GM19035 (cell line): ENCODE data around the gene SYN1.
"Not testable (repeated sequence)": the region's sequence is repeated elsewhere in the genome, so short reads cannot be mapped to it uniquely, and the experiment has no call there.

Experiments used
- ATAC-seq: cut with Tn5 transposase; IDR thresholded peaks from one replicate; pipeline ENCODE4 v1.9.1; 2021; ENCODE audit not compliant: unreplicated experiment

The SYN1 gene

GRCh38 chrX:47619486-47620302 is at the start of gene SYN1:
Gene SYN1 (minus strand): TSS chrX:47619857. CDS start chrX:47619728, 129 bp downstream.
- ATAC-seq: peak; percentile 90

GRCh38 chrX:47665797-47666196 is 46.1 kb upstream of the SYN1 start:
- ATAC-seq: not testable (repeated sequence)

DNA sequence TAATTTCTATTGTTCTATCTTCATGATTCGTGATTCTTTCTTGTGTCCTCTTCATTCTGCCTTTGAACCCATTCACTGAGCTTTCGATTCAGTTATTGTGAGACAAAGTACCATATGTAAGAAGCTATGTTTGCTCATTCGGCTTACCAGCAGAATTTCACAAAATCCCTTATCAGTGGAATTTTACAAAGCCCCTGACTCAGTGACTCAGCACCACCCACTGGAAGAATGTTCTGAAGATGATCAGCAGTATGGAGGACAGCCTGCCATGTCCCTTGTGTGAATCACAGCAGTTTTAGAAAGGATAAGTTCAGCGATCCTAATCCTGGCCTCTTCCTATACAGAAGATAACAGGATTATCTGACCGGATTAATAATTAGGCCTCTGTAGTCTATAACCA is 45.1 kb upstream of the SYN1 start:
- ATAC-seq: no peak

DNA sequence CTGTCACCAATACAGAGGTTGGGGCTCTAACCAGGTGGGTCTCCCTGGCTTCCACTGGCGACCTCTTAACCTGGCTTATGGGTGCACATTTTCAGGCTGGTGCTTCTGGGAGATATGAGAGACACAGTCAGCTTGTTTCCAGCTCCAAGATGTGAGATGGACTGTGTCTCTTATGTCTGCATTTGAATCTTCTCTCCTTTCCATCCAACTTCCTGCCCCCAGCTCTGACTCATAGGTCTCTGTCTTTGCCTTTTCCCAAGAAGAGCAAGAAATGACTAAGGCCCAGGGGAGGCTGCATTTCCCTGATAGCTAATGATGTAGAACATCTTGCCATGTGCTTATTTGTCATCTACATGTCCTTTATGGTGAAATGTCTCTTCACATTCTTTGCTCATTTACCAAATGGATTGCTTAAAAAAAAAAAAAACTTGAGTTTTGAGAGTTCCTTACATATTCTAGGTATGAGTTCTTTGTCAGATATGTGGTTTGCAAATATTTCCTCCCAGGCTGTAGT is 42.5 kb upstream of the SYN1 start:
- ATAC-seq: no peak

GRCh38 chrX:47661539-47661938 is 41.9 kb upstream of the SYN1 start:
- no peak for ATAC-seq

DNA sequence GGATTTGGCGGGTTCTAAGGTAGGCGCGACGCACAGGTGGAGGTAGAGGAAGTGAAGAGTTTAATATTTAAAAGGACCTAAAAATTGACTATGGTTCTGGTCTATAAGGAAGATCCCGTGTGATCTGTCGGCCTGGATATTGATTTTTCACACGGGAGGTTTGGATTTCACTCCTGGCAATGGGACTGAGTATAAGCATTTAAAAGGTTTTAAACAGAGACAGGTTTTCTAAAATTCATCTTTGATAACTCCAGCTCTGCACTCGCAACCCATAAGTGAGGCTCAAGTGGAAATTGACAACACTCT is 39.7 kb upstream of the SYN1 start:
- no peak for ATAC-seq

DNA sequence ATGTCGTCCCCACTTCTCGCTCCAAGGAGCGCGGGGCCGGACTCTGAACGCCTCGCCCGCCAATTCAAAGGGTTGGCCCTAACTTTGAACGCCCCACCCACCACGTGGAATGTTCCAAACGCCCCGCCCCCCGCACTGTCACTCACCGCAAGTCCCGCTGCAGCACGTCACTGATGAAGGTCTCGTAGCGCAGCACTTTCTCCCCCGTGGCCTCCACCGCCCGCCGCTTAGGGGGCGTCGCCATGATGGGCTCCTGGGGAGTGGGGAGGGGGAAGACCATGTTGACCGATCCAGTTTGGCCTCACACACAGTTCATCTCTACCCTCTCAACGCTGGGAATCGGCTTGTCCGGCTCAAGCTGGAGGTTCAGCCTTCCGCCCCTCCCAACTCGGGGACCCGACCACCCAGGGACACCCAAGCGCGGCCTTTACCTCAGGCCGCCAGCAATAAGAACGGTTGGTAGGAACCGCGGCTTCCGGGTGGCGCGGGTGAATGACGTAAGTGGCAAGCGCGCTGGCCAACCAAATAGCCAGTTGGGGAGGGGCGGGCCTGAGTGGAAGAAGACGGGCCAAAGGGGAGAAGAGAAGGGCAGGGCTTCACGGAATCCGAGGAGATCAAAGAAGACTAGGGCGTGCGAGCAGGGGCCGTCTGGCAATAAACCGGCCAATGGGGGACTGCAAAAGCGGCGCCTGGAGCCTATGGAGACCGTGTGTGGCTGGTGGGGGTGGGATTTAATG is 39.2 kb upstream of the SYN1 start, which contains the start of gene UXT:
Gene UXT, minus strand, starts transcription at position 497 of the 737 bp plus-strand sequence. Its CDS starts 253 bp downstream, at position 244.
- ATAC-seq: peak; percentile 81

DNA sequence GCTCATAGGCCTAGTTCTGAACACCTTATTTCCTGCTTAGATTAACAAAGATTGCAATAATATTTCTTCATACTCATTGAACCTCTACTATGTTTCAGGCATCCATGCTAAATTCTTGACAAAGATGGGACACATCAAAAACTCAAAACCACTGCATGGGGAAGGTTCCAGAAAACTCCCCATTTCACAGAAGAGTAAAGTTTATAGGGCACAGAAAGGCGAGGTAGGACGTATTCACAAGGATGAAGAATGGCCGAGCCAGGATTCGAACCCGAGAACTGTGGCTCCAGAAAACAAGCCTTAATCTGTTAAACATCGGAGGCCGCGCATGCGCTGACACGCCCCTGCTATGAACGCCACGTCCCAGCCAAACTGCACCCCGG is 38.6 kb upstream of the SYN1 start:
- ATAC-seq: no peak

DNA sequence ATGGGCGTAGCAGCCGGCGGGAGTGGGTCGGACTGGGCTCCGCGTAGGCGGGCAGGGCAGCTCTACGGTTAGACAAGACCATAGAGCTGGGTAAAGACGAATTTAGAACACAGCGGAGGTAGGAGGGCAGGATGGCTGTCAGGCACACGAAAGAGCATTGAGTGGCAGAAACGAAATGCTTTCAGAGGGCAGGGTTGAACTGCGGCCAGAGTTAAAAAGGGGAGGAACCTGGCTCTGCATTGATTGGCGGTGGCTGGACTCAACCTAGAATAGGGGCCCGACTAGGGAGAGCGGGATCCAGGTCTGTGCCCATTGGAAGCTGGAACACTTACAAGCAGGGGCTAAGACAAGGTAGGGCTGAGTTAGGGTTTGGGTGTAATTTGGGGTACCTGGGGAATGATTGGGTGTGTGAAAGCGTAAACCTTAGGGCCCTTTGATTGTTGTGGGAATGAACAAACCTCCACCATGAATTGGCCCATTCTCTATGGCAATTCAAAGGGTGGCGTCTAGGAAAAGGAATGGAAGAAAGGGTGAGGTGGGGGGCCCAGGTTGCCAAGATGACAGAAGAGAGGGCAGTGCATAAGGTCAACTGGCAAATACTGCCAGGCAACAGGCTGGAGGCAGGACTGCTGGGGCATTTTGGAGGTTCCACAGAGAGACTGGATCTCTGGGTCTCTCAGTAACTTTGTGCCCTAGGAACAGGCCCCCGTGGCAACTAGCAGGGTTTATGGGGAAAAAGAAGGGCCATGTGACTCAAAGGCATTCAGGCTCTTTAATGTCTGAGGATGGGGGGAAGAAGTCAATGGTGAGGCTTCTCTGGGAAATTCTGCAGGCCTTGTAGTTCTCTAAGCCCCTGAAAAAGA is 31.6 kb upstream of the SYN1 start:
- ATAC-seq: no peak

- peak; percentile 90 for ATAC-seq
Observed at GRCh38 chrX:47650164-47651042, 30.7 kb upstream of the SYN1 start, which contains the start of gene ELK1. Gene ELK1 (minus strand): TSS chrX:47650563. CDS start chrX:47641441, 9,122 bp downstream.

GRCh38 chrX:47649781-47650163 is 30.1 kb upstream of the SYN1 start:
- no peak for ATAC-seq

- ATAC-seq: no peak
Observed at GRCh38 chrX:47649271-47649670, 29.6 kb upstream of the SYN1 start.

DNA sequence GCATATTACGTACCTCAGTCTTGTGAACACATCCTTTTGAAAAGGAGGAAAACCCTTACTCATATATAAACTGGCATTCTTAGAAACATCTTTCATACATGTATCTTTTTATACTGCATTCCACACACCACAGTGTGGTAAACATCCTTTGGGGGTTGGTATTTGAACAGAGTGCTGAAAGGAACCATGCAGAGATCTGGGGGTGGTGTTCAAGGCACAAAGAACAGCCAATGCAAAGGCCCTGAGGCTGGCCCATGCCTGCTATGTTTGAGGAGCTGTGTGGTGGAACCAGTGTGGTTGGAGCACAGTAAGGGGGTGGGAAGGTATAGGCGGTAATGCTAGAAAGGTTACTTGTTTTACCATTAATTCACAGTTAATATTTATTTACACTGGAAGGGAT is 28.7 kb upstream of the SYN1 start:
- ATAC-seq: no peak

DNA sequence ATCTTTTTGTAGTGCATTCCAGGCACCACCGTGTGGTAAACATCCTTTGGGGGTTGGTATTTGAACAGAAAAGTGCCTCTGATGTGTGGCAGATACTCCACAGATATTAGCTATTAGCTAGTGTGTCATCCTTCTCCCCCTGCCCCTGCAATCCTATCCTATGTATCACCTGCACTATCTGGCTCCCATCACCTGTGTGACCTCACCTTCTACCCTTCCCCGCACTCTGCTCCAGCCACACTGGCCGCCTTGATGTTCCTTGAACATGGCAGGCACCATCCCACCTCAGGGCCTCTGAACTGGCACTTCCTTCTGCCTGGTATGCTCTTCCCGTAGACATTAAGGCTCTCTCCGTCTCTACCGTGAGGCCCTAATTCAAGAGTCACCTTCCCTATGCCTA is 27.0 kb upstream of the SYN1 start:
- no peak for ATAC-seq

DNA sequence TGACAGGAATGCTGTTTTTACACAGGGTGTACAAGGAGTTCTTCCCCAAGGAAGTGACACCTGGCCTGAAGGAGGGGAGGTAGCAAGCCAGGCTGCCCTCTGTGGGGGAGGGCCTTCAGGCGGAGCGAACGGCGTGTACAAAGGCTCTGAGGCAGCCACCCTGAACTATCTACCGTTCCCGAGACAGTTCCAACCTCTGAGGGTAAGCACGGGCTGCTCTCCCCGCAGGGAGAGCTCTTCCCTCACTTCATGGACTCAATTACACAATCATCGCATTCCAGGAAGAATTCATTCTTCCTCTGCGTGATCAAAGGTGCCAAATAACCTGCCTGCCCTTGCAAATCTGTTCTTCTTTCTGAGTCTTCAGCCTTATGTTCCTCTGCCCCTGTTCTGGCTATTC is 25.9 kb upstream of the SYN1 start:
- ATAC-seq: no peak

DNA sequence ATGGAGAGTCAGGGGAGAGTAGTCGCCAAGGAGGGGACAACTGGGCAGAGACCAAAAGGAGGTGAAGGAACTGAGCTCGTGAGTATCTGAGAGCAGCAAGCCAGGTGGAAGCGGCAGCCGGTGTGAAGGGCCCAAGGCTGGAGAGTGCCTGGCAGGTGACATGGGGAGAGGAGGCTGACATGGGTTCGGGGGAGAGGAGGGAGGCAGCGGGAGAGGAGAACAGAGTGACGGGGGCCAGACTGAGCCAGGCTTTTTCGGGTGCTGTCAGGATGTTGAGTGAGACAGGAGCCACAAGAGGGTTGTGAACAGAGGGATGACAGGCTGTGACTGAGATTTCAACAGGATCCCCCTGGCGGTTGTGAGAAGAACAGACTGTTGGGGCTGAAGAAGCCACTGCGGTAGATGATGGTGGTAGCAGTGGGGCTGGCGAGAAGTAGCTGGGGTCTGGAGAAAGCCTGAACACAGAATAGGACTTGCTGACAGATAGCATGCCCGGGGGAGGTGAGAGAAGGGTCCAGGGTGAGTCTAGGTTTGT is 25.0 kb upstream of the SYN1 start:
- ATAC-seq: no peak

- no peak for ATAC-seq
Observed at GRCh38 chrX:47643926-47644325, 24.3 kb upstream of the SYN1 start.

- no peak for ATAC-seq
Observed at GRCh38 chrX:47638816-47639215, 19.2 kb upstream of the SYN1 start.

DNA sequence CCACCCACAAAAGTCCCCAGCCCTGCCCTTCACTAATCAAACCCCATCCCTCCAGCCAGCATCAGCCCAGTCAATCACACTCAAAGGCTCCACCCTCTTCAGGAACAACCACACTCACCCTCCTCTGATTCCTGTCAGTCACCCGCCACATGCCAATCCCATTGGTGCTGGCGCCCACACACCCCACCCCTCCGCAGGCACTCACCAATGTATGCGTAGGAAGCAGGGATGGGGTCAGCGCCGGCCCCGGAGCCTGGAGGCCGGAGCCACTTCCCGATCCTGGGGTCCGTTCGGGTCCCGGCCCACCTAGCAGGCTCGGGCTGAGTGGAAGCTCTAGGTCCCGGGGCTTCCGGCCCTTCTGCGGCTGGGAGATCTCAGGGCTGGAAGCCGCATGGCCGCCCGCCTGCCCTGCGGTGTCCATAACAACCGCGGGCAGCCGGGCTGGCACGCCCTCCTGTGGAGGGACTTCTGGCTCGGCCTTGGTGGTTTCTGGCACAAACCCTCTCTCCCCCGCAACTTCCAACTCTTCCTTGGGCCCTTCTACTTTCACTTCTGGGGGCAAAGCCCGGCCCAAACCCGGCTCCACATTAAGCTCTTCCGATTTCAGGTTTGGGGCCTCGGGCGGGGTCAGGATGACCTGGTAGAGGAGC is 18.0 kb upstream of the SYN1 start:
- no peak for ATAC-seq
